GM12878 (cell line): Measurements from ENCODE around the gene DHX40. TPM values are rescaled to one million over a fixed set of nuclear protein-coding genes. Genes with fewer than 3 reads are reported as not detected.

Source experiments
- ATAC-seq: fragments of 200-7000 bp; cut with Tn5 transposase; 3 replicates; pipeline ENCODE4 v1.9.1; 2020; ENCODE audit warnings: mild to moderate bottlenecking, moderate library complexity
- BruUV-seq: library from RNA; stranded (reverse); fragments of 400-500 nt; replicated peaks from 2 replicates; lab custom pipeline; 2021; lab: Mats Ljungman, UMichigan
- CTCF ChIA-PET: fragments of 300-600 bp; sonication (Branson Sonifier 250); formaldehyde crosslinking; extraction: SDS; loops from one replicate; lab custom pipeline; 2021; ENCODE audit warnings: inconsistent platforms; lab: Yijun Ruan, JAX
- POLR2A ChIA-PET: fragments of 350-600 bp; formaldehyde crosslinking; extraction: SDS; loops from one replicate; lab custom pipeline; 2021; ENCODE audit warnings: inconsistent platforms; lab: Charles Lee
- RAD21 ChIA-PET: fragments of 300-600 bp; sonication (Branson Sonifier 250); formaldehyde crosslinking; loops from one replicate; lab custom pipeline; 2023; ENCODE audit warnings: antibody characterized with exemption; ENCODE audit not compliant: unreplicated experiment; lab: Charles Lee
- SMC1A ChIA-PET: fragments of 300-600 bp; sonication (Branson Sonifier 250); formaldehyde crosslinking; loops from one replicate; lab custom pipeline; 2023; ENCODE audit not compliant: unreplicated experiment, uncharacterized antibody; lab: Charles Lee
- DNase-seq: peaks from one replicate; pipeline ENCODE4 v3.0.0-alpha.2; 2011; ENCODE audit warnings: low read depth, low spot score
- FAIRE-seq: peaks from 3 replicates; lab custom pipeline; 2011; peaks lifted over from hg19 to GRCh38; lab: Jason Lieb, UNC
- H2AFZ ChIP-seq: 2 replicates; pipeline ENCODE4 v1.6.0; 2011; ENCODE audit warnings: low read depth, low read length, control low read depth; ENCODE audit not compliant: control insufficient read depth
- H3K27ac ChIP-seq: 2 replicates; pipeline ENCODE4 v1.5.1; 2011; ENCODE audit warnings: control low read depth; ENCODE audit not compliant: control insufficient read depth, insufficient read depth
- H3K27me3 ChIP-seq, 2 experiments: replicated peaks in 1 of 2; 2 replicates each; pipeline versions ENCODE4 v1.6.0 to v1.6.1; 2011; ENCODE audit warnings: low read length in 1 of 2; ENCODE audit not compliant: control insufficient read depth in 2 of 2, insufficient read depth in 2 of 2
- H3K36me3 ChIP-seq, 2 experiments: 2 replicates each; pipeline ENCODE4 v1.5.1; 2011; ENCODE audit warnings: low read length in 1 of 2; ENCODE audit not compliant: control insufficient read depth in 2 of 2, insufficient read depth in 2 of 2
- H3K4me1 ChIP-seq: 2 replicates; pipeline ENCODE4 v1.6.1; 2011; ENCODE audit warnings: mild to moderate bottlenecking, low read length, moderate library complexity, mixed read lengths; ENCODE audit not compliant: control insufficient read depth, insufficient read depth
- H3K4me2 ChIP-seq: 2 replicates; pipeline ENCODE4 v1.6.0; 2011; ENCODE audit warnings: control low read depth; ENCODE audit not compliant: control insufficient read depth, insufficient read depth
- H3K4me3 ChIP-seq: fragments of 200-600 bp; sonication (generic); 2 replicates; pipeline ENCODE4 v1.5.1; 2016
- H3K79me2 ChIP-seq: 2 replicates; pipeline ENCODE4 v1.6.0; 2011; ENCODE audit warnings: low read length; ENCODE audit not compliant: control insufficient read depth, insufficient read depth
- H3K9ac ChIP-seq: 2 replicates; pipeline ENCODE4 v1.8.0; 2011; ENCODE audit warnings: low read length, control low read depth, mixed read lengths; ENCODE audit not compliant: control insufficient read depth, insufficient read depth
- H3K9me3 ChIP-seq: replicated peaks from 3 replicates; pipeline ENCODE4 v1.5.1; 2011; ENCODE audit warnings: mild to moderate bottlenecking, low read length; ENCODE audit not compliant: control insufficient read depth, insufficient read depth
- H4K20me1 ChIP-seq: 2 replicates; pipeline ENCODE4 v1.6.0; 2011; ENCODE audit not compliant: control insufficient read depth, insufficient read depth
- E2F8 ChIP-seq: fragments of 450-650 bp; IDR thresholded peaks from 2 replicates; pipeline ENCODE4 v1.6.1; 2018; ENCODE audit warnings: mild to moderate bottlenecking, low read depth, moderate library complexity; ENCODE audit not compliant: partially characterized antibody
- FOXK2 ChIP-seq: fragments of 450-650 bp; IDR thresholded peaks from 2 replicates; pipeline ENCODE4 v1.6.1; 2017; ENCODE audit warnings: mild to moderate bottlenecking, moderate library complexity
- MTA2 ChIP-seq: fragments of 450-650 bp; IDR thresholded peaks from 2 replicates; pipeline ENCODE4 v1.6.1; 2016; ENCODE audit warnings: low read depth, mild to moderate bottlenecking, moderate library complexity
- NR2C1 ChIP-seq: fragments of 450-650 bp; IDR thresholded peaks from 2 replicates; pipeline ENCODE4 v1.6.1; 2017; ENCODE audit warnings: antibody characterized with exemption, mild to moderate bottlenecking, moderate library complexity
- SIX5 ChIP-seq: IDR thresholded peaks from 2 replicates; pipeline ENCODE4 v1.6.1; 2011; ENCODE audit warnings: mild to moderate bottlenecking, low read depth, low read length, moderate library complexity; ENCODE audit not compliant: severe bottlenecking
- ZBED1 ChIP-seq: IDR thresholded peaks from 2 replicates; pipeline ENCODE4 v1.6.1; 2016; ENCODE audit warnings: borderline replicate concordance
- ZNF207 ChIP-seq: fragments of 450-650 bp; IDR thresholded peaks from 2 replicates; pipeline ENCODE4 v1.6.1; 2014; ENCODE audit warnings: antibody characterized with exemption, mild to moderate bottlenecking, borderline replicate concordance
- ZNF274 ChIP-seq: IDR thresholded peaks from one replicate; pipeline ENCODE4 v1.8.0; 2011; ENCODE audit not compliant: insufficient read length, insufficient read depth
- WGBS: methylation state at CpG from one replicate; pipeline ENCODE4 v1.1.6; 2016; ENCODE audit warnings: low lambda C conversion rate; ENCODE audit not compliant: insufficient replicate concordance, insufficient coverage; ENCODE audit errors: missing lambda C conversion rate; 5-methylcytosine and 5-hydroxymethylcytosine counted together
- in situ Hi-C: fragments of 300-500 bp; cut with MboI; formaldehyde crosslinking; loops from 9 replicates; pipeline ENCODE4 v1.14.3; 2018; ENCODE audit warnings: mixed read lengths
- intact Hi-C: fragments of 100-400 bp; cut with micrococcal nuclease; formaldehyde crosslinking; loops from one replicate; pipeline ENCODE4 v1.14.2; 2022; ENCODE audit not compliant: unreplicated experiment
- polyA plus RNA-seq, 11 experiments: library from polyadenylated mRNA; depleted of rRNA in 4 of 11; unstranded in 6 of 11; stranded (reverse) in 5 of 11; fragments of >200 nt; fragmentation: Nextera tagmentation in 4 of 11; fragmentation: Illumina TruSeq in 1 of 11; extraction: Ambion mirVana in 4 of 11; extraction: Trizol in 1 of 11; gene quantifications; 1 replicate in 1 of 11; 2 replicates in 10 of 11; pipeline versions ENCODE4 v1.2.1 to v1.2.3, GENCODE V29; 2011 to 2016; ENCODE audit warnings: inconsistent platforms in 2 of 11, missing spikeins in 2 of 11, low read depth in 1 of 11
- total RNA-seq, 4 experiments: library from RNA; depleted of rRNA in 3 of 4; stranded (reverse); fragments of >200 nt in 3 of 4; fragmentation: Illumina TruSeq in 1 of 4; extraction: Trizol in 1 of 4; gene quantifications; 2 replicates each; pipeline versions ENCODE4 v1.2.1 to v1.2.3, GENCODE V29; 2013 to 2021
- TF ChIP-seq, protein P1 (sequence below): fragments of 450-650 bp; formaldehyde crosslinking; IDR thresholded peaks from 2 replicates; pipeline ENCODE4 v1.4.0; 2020; ENCODE audit warnings: mild to moderate bottlenecking, moderate library complexity
- TF ChIP-seq, protein P2 (sequence below): fragments of 450-650 bp; formaldehyde crosslinking; IDR thresholded peaks from 2 replicates; pipeline ENCODE4 v1.4.0; 2022; ENCODE audit warnings: mild to moderate bottlenecking, moderate library complexity

Gene DHX40
- total and polyA plus RNA-seq, 10 of the 15 experiments (the other 5 are each of a cell fraction or from before 2014, with no cell fraction given) = 4.8 to 29.2 (median 12.0) TPM

- TF ChIP-seq, protein P1, sequence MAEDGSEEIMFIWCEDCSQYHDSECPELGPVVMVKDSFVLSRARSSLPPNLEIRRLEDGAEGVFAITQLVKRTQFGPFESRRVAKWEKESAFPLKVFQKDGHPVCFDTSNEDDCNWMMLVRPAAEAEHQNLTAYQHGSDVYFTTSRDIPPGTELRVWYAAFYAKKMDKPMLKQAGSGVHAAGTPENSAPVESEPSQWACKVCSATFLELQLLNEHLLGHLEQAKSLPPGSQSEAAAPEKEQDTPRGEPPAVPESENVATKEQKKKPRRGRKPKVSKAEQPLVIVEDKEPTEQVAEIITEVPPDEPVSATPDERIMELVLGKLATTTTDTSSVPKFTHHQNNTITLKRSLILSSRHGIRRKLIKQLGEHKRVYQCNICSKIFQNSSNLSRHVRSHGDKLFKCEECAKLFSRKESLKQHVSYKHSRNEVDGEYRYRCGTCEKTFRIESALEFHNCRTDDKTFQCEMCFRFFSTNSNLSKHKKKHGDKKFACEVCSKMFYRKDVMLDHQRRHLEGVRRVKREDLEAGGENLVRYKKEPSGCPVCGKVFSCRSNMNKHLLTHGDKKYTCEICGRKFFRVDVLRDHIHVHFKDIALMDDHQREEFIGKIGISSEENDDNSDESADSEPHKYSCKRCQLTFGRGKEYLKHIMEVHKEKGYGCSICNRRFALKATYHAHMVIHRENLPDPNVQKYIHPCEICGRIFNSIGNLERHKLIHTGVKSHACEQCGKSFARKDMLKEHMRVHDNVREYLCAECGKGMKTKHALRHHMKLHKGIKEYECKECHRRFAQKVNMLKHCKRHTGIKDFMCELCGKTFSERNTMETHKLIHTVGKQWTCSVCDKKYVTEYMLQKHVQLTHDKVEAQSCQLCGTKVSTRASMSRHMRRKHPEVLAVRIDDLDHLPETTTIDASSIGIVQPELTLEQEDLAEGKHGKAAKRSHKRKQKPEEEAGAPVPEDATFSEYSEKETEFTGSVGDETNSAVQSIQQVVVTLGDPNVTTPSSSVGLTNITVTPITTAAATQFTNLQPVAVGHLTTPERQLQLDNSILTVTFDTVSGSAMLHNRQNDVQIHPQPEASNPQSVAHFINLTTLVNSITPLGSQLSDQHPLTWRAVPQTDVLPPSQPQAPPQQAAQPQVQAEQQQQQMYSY (CRISPR knock-in tag) = no peak
These were observed 78.0 kb downstream of the DHX40 start (continued) for GRCh38 chr17:59643159-59644140.

DNA sequence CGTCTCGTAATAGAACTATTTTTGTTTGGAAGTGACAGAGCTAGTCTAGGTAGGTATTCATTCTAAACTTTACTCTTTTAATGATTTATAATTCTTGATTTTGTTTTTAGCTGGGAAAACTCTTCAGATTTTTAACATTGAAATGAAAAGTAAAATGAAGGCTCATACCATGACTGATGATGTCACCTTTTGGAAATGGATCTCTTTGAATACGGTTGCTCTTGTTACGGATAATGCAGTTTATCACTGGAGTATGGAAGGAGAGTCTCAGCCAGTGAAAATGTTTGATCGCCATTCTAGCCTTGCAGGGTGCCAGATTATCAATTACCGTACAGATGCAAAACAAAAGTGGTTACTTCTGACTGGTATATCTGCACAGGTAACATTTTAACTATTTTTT is 81.9 kb downstream of the DHX40 start:
- ChIA-PET SMC1A (interaction anchor here (0.5 to 1.8 kb wide), 5 partner anchors 15 to 546 kb away, joined by 3 to 8 read pairs (median 3); partner anchors contain the start of gene CLTC), RAD21 (interaction anchor here (1.5 kb wide), 1 partner anchor 28 kb away, joined by 4 read pairs; the partner anchor contains the start of gene CLTC), CTCF (interaction anchor here (1.2 to 1.6 kb wide), 3 partner anchors 86 to 127 kb away, joined by 3 to 6 read pairs (median 4); no protein-coding TSS in a partner anchor), POLR2A (no interaction called here)
- Histone ChIP-seq H3K27ac (no peak overlapping the region), H3K4me1 (peaks cover 13% of the 10 kb centered on the region), H3K4me3 (no peak overlapping the region), H3K36me3 (peaks cover 0 to 52% of the 10 kb centered on the region in 2 experiments), H3K79me2 (peaks cover 38% of the 10 kb centered on the region), H3K9me3 (no peaks in the 10 kb centered on the region; the same call in 2 of the 3 replicates), H4K20me1 (no peaks in the 10 kb centered on the region; the same call in 1 of the 2 replicates), H3K9ac (no peak overlapping the region), H2AFZ (no peak overlapping the region), H3K4me2 (no peak overlapping the region), H3K27me3 (no peaks in the 10 kb centered on the region)
- ATAC-seq (no peak), DNase-seq (no peak), FAIRE-seq (no peak)
- WGBS = 98% methylated on average over 6 of the region's 6 CpGs
- in situ Hi-C loops (no loop called here), intact Hi-C loops (no loop called here)
- BruUV-seq = no TSS peak
- TF ChIP-seq ZNF207 (no peak), NR2C1 (no peak), ZBED1 (no peak), FOXK2 (no peak), SIX5 (no peak), MTA2 (no peak), ZNF274 (no peak), E2F8 (no peak)
- TF ChIP-seq, protein P2, sequence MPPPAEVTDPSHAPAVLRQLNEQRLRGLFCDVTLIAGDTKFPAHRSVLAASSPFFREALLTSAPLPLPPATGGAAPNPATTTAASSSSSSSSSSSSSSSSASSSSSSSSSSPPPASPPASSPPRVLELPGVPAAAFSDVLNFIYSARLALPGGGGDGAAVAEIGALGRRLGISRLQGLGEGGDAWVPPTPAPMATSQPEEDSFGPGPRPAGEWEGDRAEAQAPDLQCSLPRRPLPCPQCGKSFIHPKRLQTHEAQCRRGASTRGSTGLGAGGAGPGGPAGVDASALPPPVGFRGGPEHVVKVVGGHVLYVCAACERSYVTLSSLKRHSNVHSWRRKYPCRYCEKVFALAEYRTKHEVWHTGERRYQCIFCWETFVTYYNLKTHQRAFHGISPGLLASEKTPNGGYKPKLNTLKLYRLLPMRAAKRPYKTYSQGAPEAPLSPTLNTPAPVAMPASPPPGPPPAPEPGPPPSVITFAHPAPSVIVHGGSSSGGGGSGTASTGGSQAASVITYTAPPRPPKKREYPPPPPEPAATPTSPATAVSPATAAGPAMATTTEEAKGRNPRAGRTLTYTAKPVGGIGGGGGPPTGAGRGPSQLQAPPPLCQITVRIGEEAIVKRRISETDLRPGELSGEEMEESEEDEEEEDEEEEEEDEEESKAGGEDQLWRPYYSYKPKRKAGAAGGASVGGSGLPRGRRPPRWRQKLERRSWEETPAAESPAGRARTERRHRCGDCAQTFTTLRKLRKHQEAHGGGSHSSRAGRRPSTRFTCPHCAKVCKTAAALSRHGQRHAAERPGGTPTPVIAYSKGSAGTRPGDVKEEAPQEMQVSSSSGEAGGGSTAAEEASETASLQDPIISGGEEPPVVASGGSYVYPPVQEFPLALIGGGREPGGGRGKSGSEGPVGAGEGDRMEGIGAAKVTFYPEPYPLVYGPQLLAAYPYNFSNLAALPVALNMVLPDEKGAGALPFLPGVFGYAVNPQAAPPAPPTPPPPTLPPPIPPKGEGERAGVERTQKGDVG (CRISPR knock-in tag) = no peak
